H1 (cell line): ENCODE results near the gene OCRL. TPM values are rescaled to one million over a fixed set of nuclear protein-coding genes. Genes with fewer than 3 reads are reported as not detected.

ENCODE experiments used
- HDAC2 ChIP-seq, 2 experiments: fragments of 300-600 bp in 1 of 2; sonication (generic) in 1 of 2; IDR thresholded peaks; 2 replicates each; pipeline ENCODE4 v1.6.1; 2011 to 2012; ENCODE audit warnings: low read depth in 2 of 2, low read length in 2 of 2, mild to moderate bottlenecking in 2 of 2, moderate library complexity in 2 of 2, borderline replicate concordance in 1 of 2, inconsistent platforms in 1 of 2
- JUND ChIP-seq: IDR thresholded peaks from 2 replicates; pipeline ENCODE4 v1.6.1; 2011; ENCODE audit warnings: mild to moderate bottlenecking, improper control_type of control experiment, low read length
- NRF1 ChIP-seq: IDR thresholded peaks from 2 replicates; pipeline ENCODE4 v1.6.1; 2011; ENCODE audit warnings: mild to moderate bottlenecking, low read depth, low read length, improper control_type of control experiment
- POLR2AphosphoS5 ChIP-seq: IDR thresholded peaks from 2 replicates; pipeline ENCODE4 v1.6.1; 2011; ENCODE audit warnings: low read depth, low read length
- SAP30 ChIP-seq: fragments of 300-600 bp; sonication (generic); IDR thresholded peaks from 2 replicates; pipeline ENCODE4 v1.7.1; 2012; ENCODE audit warnings: low read length, moderate library complexity, mild to moderate bottlenecking, inconsistent platforms; ENCODE audit not compliant: insufficient read depth, insufficient replicate concordance
- ZNF274 ChIP-seq: IDR thresholded peaks from 2 replicates; pipeline ENCODE4 v1.7.0; 2012; ENCODE audit warnings: low read length, borderline replicate concordance; ENCODE audit errors: extremely low read depth
- polyA plus RNA-seq, 7 experiments: library from polyadenylated mRNA; depleted of rRNA in 3 of 7; stranded (reverse) in 5 of 7; unstranded in 2 of 7; fragments of >200 nt in 5 of 7; fragments of 200-250 nt in 2 of 7; gene quantifications; 1 replicate in 5 of 7; 2 replicates in 1 of 7; 4 replicates in 1 of 7; pipeline versions ENCODE4 v1.2.1 to v1.2.3, GENCODE V29; 2011 to 2013; ENCODE audit warnings: missing spikeins in 2 of 7, mixed read lengths in 2 of 7
- total RNA-seq: library from RNA; stranded (reverse); fragmentation: NEBNext Ultra II Directional; extraction: Animal tissue kit (Norgen Biotek cat#: 25700); gene quantifications from 2 replicates; pipeline ENCODE4 v1.2.1, GENCODE V29; 2021

The OCRL gene
- total and polyA plus RNA-seq, 2 of the 8 experiments (the other 6 are each of a cell fraction or from before 2014, with no cell fraction given) = 12.7 to 15.1 TPM

- TF ChIP-seq POLR2AphosphoS5 (no peak), SAP30 (no peak), JUND (no peak), HDAC2 (IDR thresholded peaks at IDR 0.05; ENCODE audit: borderline replicate concordance in 1 of 2, low read depth in 2 of 2, low read length in 2 of 2) (no peak), NRF1 (no peak), ZNF274 (no peak)
Observed at GRCh38 chrX:129566073-129566472, 26.0 kb downstream of the OCRL start (continued).
